Mesangial cell (primary cell): ENCODE measurements around the gene OR10G6. TPM values are rescaled to one million over a fixed set of nuclear protein-coding genes. Genes with fewer than 3 reads are reported as not detected.

Experiments
- total RNA-seq: library from RNA; depleted of rRNA; stranded (reverse); fragments of >200 nt; gene quantifications from 2 replicates; pipeline ENCODE4 v1.2.3, GENCODE V29; 2015

OR10G6 gene
- total RNA-seq = not detected in 2 replicates

GRCh38 chr11:123995119-123995518 is at the start of gene OR10G6:
TSS of gene OR10G6 (minus strand) at chr11:123995161. CDS start at chr11:123995161, 0 bp downstream.

GRCh38 chr11:124041254-124041653 is 46.3 kb upstream of the OR10G6 start, which contains the start of gene OR10G7:
TSS of gene OR10G7 (minus strand) at chr11:124041325. CDS start at chr11:124039001, 2,324 bp downstream.

GRCh38 chr11:124026498-124026897 is 31.5 kb upstream of the OR10G6 start, which contains the start of gene OR10G8:
TSS of gene OR10G8 (plus strand) at chr11:124026798. CDS start at chr11:124029623, 2,825 bp downstream.

GRCh38 chr11:124012697-124013096 is 17.7 kb upstream of the OR10G6 start, which contains the start of gene OR10G4:
TSS of gene OR10G4 (plus strand) at chr11:124012997. CDS start at chr11:124015575, 2,578 bp downstream.

GRCh38 chr11:123977731-123978347 is 17.1 kb downstream of the OR10G6 start, which contains the start of gene OR10S1:
TSS of gene OR10S1 (minus strand) at chr11:123977781. CDS start at chr11:123977664, 117 bp downstream.

Other genes with a start within 250 kb of the OR10G6 start
- gene OR6X1, start 240.6 kb downstream of the OR10G6 start, total RNA-seq = not detected in 2 replicates
- gene OR6M1, start 188.8 kb downstream of the OR10G6 start, total RNA-seq = not detected in 2 replicates
- not detected in 2 replicates for gene TMEM225, start 109.5 kb downstream of the OR10G6 start, total RNA-seq
- gene OR8D4, start 93.0 kb downstream of the OR10G6 start, total RNA-seq = not detected in 2 replicates
- not detected in 2 replicates for gene OR4D5, start 55.5 kb downstream of the OR10G6 start, total RNA-seq
- not detected in 2 replicates for gene OR6T1, start 51.3 kb downstream of the OR10G6 start, total RNA-seq
- not detected in 2 replicates for gene OR10S1, start 17.4 kb downstream of the OR10G6 start, total RNA-seq
- not detected in 2 replicates for gene OR10G4, start 17.8 kb upstream of the OR10G6 start, total RNA-seq
- not detected in 2 replicates for gene OR10G9, start 27.9 kb upstream of the OR10G6 start, total RNA-seq
- gene OR10G8, start 31.6 kb upstream of the OR10G6 start, total RNA-seq = not detected in 2 replicates
- gene OR10G7, start 46.2 kb upstream of the OR10G6 start, total RNA-seq = not detected in 2 replicates
- 3.1 and 16.7 TPM in 2 replicates for gene VWA5A, start 120.3 kb upstream of the OR10G6 start, total RNA-seq
- gene OR10D3, start 188.2 kb upstream of the OR10G6 start, total RNA-seq = not detected in 2 replicates
- gene OR8G1, start 245.9 kb upstream of the OR10G6 start, total RNA-seq = not detected in 2 replicates